Lower leg skin (tissue), 3 donors: Measurements from ENCODE around the gene CLCN6.

ENCODE experiments used
- CTCF ChIP-seq, 3 donors: fragments of 450-650 bp; IDR thresholded peaks; one replicate each; pipeline ENCODE4 v1.5.1; 2016; ENCODE audit warnings: antibody characterized with exemption in 3 of 3, mild to moderate bottlenecking in 3 of 3, moderate library complexity in 2 of 3
- POLR2A ChIP-seq, 2 donors: fragments of 450-650 bp; IDR thresholded peaks; one replicate each; pipeline ENCODE4 v1.6.1; 2016 to 2017; ENCODE audit warnings: antibody characterized with exemption in 2 of 2, mild to moderate bottlenecking in 1 of 2, moderate library complexity in 1 of 2

- TF ChIP-seq CTCF (IDR thresholded peaks at IDR 0.05) (no peak), POLR2A (IDR thresholded peaks at IDR 0.05) (no peak)
Observed at GRCh38 chr1:11797525-11798216, 8.3 kb upstream of the CLCN6 start.
